Measurements from ENCODE around the gene POLD3.

POLD3 gene

GRCh38 chr11:74572349-74572748 lies 20.0 kb upstream of the POLD3 start:
- H3K4me3 ChIP-seq (ENCODE audit: low read depth, low read length): no peak overlapping the region
- no peak for DNase-seq (ENCODE audit: low read depth, low spot score)
- in situ Hi-C loops (cut with HindIII; ENCODE audit: low sequenced_read_pairs): no loop called here
- TF ChIP-seq, protein P1, sequence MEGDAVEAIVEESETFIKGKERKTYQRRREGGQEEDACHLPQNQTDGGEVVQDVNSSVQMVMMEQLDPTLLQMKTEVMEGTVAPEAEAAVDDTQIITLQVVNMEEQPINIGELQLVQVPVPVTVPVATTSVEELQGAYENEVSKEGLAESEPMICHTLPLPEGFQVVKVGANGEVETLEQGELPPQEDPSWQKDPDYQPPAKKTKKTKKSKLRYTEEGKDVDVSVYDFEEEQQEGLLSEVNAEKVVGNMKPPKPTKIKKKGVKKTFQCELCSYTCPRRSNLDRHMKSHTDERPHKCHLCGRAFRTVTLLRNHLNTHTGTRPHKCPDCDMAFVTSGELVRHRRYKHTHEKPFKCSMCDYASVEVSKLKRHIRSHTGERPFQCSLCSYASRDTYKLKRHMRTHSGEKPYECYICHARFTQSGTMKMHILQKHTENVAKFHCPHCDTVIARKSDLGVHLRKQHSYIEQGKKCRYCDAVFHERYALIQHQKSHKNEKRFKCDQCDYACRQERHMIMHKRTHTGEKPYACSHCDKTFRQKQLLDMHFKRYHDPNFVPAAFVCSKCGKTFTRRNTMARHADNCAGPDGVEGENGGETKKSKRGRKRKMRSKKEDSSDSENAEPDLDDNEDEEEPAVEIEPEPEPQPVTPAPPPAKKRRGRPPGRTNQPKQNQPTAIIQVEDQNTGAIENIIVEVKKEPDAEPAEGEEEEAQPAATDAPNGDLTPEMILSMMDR (IDR thresholded peaks at IDR 0.05; ENCODE audit: low read depth, low read length): no peak

DNA sequence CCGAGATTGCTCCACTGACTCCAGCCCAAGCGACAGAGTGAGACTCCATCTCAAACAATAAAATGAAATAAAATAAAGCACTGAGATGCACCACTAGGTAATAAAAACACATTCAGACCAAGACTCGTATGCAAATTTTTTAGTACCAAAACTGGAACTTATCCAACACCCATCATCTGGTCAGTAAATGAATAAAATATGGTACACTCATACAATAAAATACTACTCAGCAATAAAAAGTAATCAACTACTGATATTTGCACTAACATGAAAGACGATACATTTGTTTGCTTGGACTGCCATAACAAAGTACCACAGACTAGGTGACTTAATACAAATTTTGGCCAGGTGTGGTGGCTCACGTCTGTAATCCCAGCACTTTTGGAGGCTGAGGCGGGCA lies 17.8 kb upstream of the POLD3 start:
- TF ChIP-seq, protein P1 (IDR thresholded peaks at IDR 0.05; ENCODE audit: low read depth, low read length): no peak
- in situ Hi-C loops (cut with HindIII; ENCODE audit: low sequenced_read_pairs): no loop called here
- H3K4me3 ChIP-seq (ENCODE audit: low read depth, low read length): no peak overlapping the region
- DNase-seq (ENCODE audit: low read depth, low spot score): no peak

DNA sequence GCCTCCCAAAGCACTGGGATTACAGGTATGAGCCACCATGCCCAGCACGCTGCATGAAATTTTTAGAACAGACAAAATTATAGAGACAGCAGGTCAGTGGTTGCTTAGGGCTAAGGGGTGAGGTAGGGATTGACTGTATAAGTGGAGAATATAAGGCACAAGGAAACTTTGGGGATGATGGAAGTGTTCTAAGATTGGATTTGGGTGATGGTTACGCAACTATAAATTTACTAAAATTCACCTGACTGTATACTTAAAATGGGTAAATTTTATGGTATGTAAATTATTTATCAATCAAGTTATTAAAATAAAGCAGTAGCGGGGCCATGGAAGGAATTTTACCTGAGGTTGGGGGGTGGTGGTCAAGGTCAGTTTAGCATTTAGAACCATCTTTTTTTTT lies 16.4 kb upstream of the POLD3 start:
- no peak overlapping the region for H3K4me3 ChIP-seq (ENCODE audit: low read depth, low read length)
- in situ Hi-C loops (cut with HindIII; ENCODE audit: low sequenced_read_pairs): no loop called here
- DNase-seq (ENCODE audit: low read depth, low spot score): no peak
- TF ChIP-seq, protein P1 (IDR thresholded peaks at IDR 0.05; ENCODE audit: low read depth, low read length): no peak

- TF ChIP-seq, protein P1 (IDR thresholded peaks at IDR 0.05; ENCODE audit: low read depth, low read length): no peak
- in situ Hi-C loops (cut with HindIII; ENCODE audit: low sequenced_read_pairs): no loop called here
- no peak for DNase-seq (ENCODE audit: low read depth, low spot score)
- no peak overlapping the region for H3K4me3 ChIP-seq (ENCODE audit: low read depth, low read length)
These were observed 15.2 kb upstream of the POLD3 start for GRCh38 chr11:74577181-74577580.

- TF ChIP-seq, protein P1 (IDR thresholded peaks at IDR 0.05; ENCODE audit: low read depth, low read length): no peak
- peak; percentile 20 for DNase-seq (ENCODE audit: low read depth, low spot score)
These were observed 14.6 kb upstream of the POLD3 start for GRCh38 chr11:74577624-74578396.

DNA sequence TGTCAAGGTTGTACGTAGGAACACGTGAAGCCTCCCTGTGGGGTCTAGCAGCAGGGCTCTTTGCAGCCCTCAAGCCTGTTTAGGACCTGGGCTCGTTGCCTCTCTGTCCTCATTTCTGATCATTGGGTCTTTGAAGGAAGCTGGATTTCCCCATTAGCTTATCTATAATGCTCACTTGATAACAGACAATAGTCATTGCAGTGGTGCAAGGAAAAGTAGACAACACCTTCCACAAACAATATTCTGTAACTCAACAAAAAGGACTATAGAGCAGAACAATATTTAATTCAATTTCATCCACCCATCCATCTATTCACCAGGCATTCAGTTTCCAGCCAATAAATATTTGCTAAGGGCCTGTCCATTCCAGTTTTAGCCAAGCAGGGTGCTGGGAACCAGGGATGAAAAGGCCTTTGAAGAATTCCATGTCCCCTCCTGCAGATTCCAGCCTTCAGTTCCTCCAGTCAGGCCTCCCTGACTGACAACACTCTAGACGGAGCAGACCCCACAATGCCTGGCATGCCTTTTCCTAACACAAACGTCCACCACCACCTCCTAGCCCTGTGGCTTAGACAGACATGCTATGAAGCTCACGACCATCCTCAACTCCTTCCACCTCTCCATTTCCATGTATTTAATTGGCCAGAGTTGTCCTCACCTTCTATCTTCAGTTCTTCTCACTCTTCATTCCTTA lies 12.7 kb upstream of the POLD3 start:
- no peak for DNase-seq (ENCODE audit: low read depth, low spot score)
- TF ChIP-seq, protein P1 (IDR thresholded peaks at IDR 0.05; ENCODE audit: low read depth, low read length): no peak
- in situ Hi-C loops (cut with HindIII; ENCODE audit: low sequenced_read_pairs): no loop called here

More at GRCh38 chr11:74577624-74578396, 14.6 kb upstream of the POLD3 start:
- in situ Hi-C loops (cut with HindIII; ENCODE audit: low sequenced_read_pairs): no loop called here
- H3K4me3 ChIP-seq (ENCODE audit: low read depth, low read length): no peak overlapping the region

More for the DNA sequence above, 12.7 kb upstream of the POLD3 start:
- H3K4me3 ChIP-seq (ENCODE audit: low read depth, low read length): no peak overlapping the region
